HG02840 (cell line): ENCODE data around the gene CALHM3.
"Not testable (repeated sequence)": the region's sequence is repeated elsewhere in the genome, so short reads cannot be mapped to it uniquely, and the experiment has no call there.

Experiments
- ATAC-seq: cut with Tn5 transposase; IDR thresholded peaks from one replicate; pipeline ENCODE4 v1.9.1; 2021; ENCODE audit warnings: mild to moderate bottlenecking, moderate library complexity, moderate number of reproducible peaks; ENCODE audit not compliant: unreplicated experiment, low FRiP score

The CALHM3 gene

DNA sequence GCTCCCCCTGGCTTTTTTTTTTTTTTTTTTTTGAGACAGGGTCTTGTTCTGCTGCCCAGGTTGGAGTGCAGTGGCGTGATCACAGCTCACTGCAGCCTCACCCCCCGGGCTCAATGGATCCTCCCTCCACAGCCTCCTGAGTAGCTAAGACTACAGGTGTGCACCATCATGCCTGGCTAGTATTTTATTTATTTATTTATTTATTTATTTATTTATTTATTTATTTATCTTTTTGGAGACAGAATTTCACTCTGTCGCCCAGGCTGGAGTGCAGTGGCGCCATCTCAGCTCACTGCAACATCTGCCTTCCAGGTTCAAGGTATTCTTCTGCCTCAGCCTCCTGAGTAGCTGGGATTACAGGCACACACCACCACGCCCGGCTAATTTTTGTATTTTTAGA lies 24.7 kb upstream of the CALHM3 start:
- ATAC-seq: not testable (repeated sequence)

DNA sequence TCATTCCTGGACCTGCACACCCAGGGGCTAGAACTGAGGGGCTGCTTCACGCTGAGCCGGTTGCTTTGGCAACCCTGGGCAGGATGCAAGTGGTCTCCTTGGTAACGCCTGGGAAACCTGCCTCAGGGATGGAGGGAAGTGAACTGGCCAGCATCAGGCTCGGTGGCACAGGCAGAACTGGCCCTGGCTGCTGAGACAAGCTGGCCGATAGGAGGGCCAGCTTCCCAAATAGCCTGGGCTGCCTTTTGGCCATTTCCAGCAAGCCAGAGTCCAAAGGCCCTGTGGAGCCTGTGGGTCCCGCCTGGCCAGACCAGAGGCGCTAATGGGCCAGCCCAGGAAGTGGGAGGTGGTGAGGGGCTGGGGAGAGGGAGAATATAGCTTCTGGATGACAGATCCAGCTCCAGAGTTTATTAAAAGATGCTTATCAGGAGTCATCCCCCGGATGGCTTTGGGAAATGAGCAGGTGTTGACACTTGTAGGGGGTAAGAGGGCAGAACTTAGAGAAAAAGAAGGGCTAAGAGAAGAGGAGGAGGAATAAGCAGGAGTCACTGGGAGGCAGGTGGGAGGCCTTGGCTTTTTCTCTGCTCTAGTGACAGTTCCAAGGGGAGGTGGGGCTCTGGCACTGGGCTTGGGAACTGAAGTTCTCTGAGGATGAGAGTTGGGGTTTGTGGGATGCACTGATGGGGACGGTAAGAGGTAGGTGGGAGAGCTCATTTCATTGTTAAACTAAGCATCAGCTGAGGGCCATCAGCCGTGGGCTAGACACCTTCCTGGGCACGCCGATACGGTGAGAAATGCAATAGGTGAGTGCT lies 24.0 kb upstream of the CALHM3 start:
- ATAC-seq: no peak

DNA sequence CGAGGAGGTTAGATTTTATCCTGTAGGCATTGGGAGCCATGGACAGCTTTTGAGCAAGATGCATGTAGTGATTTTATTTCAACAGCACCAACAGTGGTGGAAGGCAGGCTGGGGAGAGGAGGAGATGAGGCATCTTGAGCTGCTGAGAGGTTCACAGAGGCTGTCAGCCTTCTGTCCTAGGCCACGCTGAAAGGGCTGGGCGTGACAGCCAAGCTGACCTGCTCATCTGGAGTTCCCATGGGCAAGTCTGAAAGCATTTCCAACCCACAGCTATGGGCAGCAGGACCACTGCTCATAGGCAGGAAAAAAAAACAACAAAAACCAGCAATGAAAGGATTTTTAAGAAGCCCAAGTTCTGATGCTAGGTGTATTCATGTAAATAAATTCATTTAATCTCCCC lies 22.1 kb upstream of the CALHM3 start:
- ATAC-seq: no peak

DNA sequence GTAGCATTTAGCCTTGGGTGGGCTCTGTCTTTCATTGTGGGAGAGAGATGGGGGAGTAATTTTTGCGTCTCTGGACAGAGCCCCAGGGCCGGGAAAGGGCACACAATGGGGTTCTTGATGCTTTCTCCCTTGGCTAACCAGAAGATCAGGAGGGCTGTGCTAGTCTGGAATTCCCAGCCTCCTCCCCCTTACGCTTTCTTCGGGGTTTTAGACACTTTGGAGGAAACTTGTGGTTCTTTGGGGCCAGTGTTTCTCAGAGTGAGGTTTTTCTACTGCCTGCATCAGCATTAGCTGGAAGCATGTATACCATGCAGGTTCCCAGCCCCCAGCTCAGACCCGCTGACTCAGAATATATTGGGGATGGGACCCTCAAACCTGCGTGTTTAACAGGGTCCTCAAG lies 21.4 kb upstream of the CALHM3 start:
- ATAC-seq: no peak

DNA sequence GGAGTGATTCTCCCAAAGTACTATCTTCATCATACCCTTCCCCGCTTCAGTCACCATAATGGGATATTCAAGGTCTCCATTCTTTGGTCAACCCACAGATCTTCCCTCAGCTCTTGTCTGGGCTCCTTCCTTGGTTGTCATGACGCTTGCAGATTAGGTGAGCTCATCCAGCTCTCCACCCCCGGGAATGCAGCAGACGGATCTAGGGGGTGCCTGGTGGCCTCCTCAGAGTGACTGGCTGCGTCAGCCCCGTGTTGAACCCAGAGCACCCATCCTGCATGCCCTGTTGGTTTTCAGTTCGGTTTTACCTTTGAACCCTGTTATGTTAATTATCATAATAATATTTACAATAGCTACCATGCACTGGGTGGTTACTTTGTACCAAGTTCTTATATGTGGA lies 20.8 kb upstream of the CALHM3 start:
- ATAC-seq: no peak

DNA sequence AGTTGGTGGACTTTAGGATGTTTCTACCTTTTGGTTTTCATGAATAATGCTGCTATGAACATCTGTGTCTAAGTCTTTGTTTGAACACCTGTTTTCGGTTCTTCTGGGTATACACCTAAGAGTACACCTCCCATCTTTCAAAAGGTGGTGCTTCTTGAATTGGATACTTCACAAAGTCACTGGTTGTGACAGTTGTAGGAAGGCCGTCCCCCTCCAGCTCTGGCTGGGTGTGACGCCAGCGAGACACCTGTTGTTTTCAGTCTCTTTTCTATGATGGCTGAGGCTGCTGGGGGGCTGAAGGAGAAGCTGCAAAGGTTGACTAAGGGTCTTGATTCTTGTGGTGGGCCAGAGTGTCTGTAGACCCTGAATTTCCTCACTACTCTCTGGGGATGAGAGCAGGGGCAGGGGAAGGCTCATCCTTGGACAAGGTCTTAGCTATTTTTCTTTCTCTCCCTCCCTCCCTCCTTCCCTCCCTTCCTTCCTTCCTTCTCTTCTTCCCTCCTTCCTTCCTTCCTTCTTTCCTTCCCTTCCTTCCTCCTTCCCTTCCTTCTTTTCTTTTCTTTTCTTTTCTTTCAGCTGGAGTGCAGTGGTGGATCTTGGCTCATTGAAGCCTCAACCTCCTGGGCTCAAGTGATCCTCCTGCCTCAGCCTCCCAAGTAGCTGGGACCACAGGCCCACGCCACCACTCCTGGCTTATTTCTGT lies 20.0 kb upstream of the CALHM3 start:
- no peak for ATAC-seq

DNA sequence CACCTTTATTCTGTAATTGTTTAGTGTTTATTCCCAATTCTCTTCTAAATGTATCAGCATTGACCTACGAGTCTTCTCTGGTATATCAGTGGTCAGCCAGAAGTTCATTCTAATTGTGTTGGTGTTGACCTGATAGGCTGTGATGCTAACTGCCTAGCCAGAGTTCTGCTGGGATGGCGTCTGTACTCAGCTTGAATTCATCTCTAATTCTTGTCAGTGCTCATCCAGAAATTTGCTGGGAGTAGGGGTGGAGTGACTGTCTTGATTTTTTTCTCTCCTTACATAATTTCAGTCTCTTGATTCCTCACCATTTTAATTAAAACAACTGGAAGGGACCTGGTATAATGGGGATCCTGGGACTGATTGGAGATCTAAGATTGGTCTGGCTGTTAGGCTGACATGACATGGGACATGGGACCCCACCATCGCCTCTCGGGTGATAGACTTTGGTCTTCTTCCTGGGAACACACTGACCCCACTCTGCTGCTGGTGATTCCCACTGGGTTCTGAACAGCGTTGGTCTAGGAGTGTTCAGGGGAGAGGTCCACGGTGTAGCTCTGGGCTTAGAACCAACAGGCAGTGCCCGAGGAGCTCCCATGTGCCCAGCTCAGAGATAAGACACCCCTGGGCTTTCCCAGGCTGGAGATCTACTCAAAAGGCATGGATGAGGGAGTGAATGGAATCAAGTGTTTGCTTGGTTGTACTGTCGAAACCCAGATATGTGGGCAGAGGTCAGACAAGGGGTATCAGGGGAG lies 18.3 kb upstream of the CALHM3 start:
- no peak for ATAC-seq

DNA sequence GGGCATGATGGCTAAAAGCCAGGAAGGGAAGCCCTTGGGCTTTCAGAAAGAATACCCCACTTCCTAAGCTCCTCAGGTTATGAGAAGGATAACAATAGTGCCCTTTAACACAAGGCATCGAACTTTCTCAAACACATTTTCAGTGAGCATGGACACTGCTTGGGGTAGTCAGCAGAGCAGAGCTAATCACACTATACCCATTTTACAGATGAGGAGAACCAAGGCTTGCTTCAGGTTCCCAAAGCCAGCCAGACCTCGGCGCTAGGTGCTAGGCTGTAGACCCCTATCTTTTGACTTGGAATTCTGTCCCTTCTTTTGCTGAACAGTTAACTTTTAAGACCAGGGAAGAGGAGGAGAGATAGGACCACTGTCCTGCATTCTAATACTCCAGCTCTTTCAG lies 16.3 kb upstream of the CALHM3 start:
- no peak for ATAC-seq

DNA sequence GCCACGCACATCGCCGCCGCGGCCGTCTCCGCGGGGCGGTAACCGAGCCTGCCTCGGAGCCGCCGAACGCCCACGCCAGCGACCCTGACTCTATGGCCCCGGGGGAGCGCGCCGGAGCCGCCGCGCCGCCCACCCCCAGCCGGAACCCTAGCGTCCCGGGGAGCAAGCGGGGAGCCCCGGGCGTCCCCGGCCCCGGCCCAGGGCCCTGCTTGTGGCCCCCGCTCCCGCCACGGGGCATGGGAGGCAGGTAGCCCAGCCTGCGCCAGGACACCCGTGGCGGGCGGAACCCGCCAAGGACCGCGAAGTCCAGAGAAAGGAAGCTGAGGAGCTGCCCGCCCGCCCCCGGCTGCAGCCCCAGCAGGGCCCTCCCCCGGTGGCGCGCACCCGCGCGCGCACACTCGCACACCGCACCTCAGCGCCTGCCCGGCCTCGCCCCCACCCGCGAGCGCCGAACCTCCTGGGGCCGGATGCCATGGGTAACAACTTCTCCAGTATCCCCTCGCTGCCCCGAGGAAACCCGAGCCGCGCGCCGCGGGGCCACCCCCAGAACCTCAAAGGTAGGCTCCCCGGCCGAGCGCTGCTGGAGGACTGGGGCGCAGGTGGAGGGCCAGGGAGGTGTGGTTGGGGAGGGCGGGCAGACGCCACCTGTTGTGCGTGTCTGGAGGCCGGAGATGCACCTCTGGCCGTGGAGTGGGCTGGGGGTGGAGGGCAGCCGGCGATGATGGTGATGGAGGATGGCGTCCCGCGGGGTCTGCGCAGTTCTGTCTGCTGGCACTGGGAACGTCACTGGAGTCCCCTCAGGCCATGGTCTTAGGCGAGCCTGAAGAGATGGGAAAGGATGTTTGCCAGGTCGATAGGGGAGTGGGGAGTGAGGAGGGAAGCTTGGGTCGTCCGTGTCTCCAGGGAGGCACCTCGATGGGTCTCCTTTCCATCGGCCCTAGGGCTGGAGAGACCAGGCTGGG lies 15.2 kb upstream of the CALHM3 start:
- no peak for ATAC-seq

DNA sequence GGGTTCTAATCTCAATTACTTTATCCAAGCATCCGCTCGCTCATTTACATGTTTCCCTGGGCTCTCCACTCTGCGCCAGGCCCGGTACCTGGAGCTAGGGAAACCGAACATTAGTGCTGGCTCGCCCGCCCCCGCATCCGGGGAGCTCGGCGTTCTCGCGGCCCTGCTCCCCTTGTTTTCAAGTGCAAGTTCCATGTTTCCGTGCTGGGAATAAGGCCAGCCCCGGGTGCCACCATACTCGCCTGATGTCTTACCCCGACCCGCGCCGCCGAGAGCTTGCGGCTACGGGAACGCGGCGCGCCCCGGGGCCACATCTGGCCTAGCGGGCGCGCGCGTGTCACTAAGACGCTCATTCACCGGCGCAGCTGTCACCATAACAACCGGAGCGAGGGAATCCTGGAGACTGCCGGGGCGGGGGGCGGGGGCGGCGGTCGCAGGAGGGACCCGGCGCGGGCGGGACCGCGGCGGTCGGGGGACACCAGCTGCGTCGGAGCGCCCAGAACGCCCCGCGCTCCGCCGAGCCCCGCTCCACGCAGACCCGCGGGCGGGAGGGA lies 14.4 kb upstream of the CALHM3 start, which contains the start of gene NEURL1:
Gene NEURL1 (plus strand): TSS at position 344 of the 554 bp plus-strand sequence. CDS start 683 bp downstream, outside the sequence.
- ATAC-seq: no peak

DNA sequence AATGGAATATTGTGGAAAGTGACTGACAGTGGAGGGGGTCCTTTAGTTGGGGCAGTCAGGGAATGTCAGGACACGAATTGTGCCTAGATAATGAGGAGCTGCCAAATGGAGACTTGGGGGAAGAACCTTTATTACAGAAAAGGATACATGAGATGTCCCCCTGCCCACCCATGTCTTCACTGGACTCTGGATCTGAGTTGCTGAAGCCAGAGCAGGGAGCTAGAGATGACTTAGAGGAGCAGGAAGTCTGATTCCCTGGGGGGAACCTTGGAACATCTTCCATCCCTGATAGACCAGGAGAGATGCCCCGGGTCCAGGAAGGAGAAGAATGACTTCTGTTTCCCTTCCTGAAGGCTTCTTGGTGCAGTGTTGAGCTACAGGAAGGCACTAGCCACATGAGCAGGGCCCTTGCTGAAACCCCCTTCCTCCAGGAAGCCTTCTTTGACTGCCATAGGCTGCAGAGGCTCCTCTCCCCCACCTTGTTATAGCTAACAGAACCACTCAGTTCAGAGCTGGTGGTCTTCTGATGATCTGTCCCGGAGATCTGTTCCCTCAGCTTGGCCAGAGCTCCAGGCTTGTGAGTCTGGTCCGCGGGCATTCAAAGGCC lies 13.7 kb upstream of the CALHM3 start:
- ATAC-seq: no peak

DNA sequence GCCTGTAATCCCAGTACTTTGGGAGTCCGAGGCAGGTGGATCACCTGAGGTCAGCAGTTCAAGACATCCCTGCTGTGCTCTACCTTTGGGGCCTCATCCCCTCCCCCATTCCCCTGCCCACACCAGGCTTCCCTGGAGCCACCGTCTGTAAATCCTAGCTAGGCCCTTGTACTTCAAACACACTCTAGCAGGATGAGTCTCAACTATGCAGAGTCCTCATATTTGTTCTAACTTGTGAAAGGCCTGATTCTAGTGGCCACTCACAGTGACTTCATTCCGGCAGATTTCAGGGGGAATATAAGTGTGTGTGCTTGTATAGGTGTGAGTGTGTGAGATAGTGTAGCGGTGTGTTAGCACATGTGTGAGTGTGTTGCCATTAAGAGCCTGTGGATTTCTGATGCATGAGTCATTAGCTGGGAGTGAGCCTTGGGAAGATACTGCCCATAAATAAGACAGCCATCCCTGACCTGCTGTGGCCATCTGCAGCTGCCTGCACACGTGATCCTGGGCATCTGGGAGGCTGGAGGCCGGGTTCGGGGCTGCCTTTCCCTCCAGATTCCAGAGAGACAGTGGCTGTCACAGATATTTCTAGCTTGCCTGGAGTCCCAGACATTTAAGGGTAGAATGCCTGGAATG lies 12.8 kb upstream of the CALHM3 start:
- no peak for ATAC-seq

DNA sequence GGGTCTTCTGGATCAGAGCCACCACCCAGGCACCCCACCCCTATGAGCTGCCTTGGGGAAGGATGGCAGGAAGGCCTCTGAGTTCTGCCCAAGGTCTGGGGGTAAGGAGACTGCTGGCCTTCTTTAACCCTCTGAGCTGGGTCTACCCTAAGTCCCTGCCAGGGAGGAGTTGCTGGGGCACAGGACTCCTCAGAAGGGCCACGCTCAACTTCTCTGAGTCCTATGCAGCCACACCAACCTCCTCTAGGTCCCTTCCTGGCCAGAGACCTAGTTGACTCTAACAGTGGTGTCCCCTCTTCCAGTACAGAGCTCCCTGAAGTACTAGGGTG lies 11.9 kb upstream of the CALHM3 start:
- no peak for ATAC-seq

DNA sequence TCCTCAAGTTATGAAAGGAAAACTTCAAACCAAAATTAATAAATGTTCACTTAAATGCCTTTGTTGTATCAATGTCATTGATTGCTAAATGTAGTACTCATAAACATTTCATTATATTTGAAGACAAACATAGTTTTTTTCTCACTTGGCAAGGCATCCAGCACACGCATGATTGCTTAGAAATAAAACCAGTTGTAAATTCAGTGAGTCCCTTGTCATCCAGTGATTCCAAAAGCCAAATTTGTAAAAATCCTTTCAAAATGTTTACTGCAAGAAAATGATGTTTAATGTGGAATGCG lies 8.3 kb upstream of the CALHM3 start:
- ATAC-seq: no peak

DNA sequence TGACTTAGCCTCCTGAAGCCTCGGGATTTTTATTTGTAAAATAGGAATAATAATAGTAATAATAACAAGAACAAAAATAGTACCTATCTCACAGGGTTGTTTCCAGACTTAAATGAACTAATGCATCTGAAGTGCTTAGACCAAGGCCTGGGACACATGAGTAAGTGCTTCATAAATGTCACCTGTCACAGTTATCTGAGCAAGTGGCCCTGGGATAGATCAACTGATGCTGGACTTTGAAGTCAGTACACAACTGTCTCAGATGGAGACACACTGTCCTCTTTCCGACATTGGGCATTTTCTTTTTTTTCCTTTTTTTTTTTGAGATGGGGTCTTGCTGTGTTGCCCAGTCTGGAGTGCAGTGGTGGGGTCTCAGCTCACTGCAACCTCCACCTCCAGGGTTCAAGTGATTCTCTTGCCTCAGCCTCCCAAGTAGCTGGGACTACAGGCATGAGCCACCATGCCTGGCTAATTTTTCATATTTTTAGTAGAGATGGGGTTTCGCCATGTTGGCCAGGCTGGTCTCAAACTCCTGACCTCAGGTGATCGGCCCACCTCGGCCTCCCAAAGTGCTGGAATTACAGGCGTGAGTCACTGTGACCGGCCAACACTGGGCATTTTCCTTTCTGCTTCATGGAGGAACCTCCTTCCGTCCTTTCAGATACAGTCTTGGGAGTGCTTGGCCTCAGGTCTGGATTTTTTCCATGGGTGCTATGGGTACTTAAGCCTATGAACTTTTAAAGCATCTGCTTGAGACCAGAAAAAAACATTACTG lies 7.8 kb upstream of the CALHM3 start:
- not testable (repeated sequence) for ATAC-seq

DNA sequence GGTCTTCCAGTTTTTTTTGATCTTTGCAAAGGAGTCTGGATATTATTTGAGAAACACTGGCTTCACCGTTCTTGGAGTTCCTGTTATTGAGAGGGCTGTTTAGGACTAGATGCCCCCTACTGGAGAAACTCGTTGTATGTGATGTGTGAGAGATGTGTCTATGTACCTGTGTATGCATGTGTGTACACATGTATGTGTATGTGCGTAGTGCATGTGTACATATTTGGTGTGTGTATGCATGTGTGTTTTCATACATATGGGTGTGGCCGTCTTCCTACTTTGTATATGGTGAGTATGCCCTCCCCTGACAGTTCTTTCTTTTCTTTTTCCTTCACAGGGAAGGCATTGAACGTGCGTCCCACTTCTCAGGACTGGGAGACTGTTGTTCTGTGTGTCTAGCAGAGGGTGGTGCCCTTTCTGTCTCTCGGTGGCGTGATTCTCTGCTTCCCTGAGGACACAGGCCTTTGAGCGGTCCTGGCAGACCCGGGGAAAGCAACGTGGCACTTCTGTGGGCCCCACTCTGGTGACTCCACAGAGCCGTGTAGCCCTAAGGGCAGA lies 3.0 kb upstream of the CALHM3 start:
- no peak for ATAC-seq

DNA sequence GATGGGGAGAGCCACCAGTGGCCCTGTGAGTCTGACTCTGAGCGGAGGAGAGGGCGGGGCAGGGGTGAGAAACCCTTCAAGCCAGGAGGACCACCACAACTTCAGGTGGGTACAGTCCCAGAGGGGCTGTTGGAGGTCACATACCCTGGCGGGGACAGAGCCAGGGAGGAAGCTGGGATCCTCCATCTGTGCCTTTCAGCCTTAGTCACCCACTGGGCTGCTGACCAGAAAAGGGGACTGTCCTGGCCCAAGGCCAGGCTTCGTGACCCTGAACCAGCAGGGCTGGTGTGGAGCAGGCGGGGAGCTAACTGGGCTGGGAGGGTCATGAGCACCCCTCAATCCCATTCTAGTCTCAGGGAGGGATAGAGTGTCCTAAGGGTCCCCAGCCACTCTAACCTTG lies 1.5 kb upstream of the CALHM3 start:
- ATAC-seq: no peak

DNA sequence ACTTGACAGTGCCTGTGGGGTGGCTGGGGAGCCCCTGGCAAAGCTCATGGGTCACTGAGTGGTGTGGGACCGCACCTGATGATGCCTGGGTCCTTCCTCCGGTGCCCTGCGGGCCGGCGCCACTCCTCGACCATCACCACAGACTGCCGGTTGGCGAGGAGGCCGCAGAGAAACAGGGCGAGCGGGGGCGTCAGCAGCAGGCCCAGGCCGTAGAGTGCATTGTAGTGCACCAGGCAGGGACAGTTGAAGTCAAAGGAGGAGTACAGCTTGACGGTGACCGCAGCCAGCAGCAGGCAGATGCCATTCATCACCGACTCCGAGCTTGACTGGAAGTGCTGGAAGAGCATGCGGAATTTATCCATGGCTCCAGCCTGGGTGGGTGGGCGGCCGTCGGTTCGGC lies 369 bp downstream of the CALHM3 start:
- ATAC-seq: no peak
